ENCODE measurements around the gene RGS6. TPM values are rescaled to one million over a fixed set of nuclear protein-coding genes. Genes with fewer than 3 reads are reported as not detected.

The RGS6 gene
- total RNA-seq, 2 donors from 2014 or later: 0.08 TPM; not detected in 1

GRCh38 chr14:72178517-72178916 is 246.3 kb downstream of the RGS6 start:
- no peaks in the 10 kb centered on the region for H3K4me1 Mint-ChIP-seq (ENCODE audit: low read depth in 2 of 2)
- no peak for DNase-seq (ENCODE audit: low spot score)
- no peaks in the 10 kb centered on the region for H3K9me3 Mint-ChIP-seq
- no peak overlapping the region for H3K27ac Mint-ChIP-seq
- peaks cover 20 to 43% of the 10 kb centered on the region in 2 donors for H3K27me3 Mint-ChIP-seq
- H3K36me3 Mint-ChIP-seq: no peaks in the 10 kb centered on the region
- no peak overlapping the region for H3K4me3 Mint-ChIP-seq
- ATAC-seq: no peak

GRCh38 chr14:72182708-72183432 is 250.6 kb downstream of the RGS6 start:
- DNase-seq (ENCODE audit: low spot score): no peak
- H3K27me3 Mint-ChIP-seq: peaks cover 10 to 27% of the 10 kb centered on the region in 2 donors

GRCh38 chr14:72183631-72184030 is 251.4 kb downstream of the RGS6 start:
- peaks cover 3 to 23% of the 10 kb centered on the region in 2 donors for H3K27me3 Mint-ChIP-seq
- H3K4me3 Mint-ChIP-seq: no peak overlapping the region
- no peaks in the 10 kb centered on the region for H3K9me3 Mint-ChIP-seq
- H3K36me3 Mint-ChIP-seq: no peaks in the 10 kb centered on the region
- DNase-seq (ENCODE audit: low spot score) (no peak), ATAC-seq (no peak)
- no peak overlapping the region for H3K27ac Mint-ChIP-seq
- H3K4me1 Mint-ChIP-seq (ENCODE audit: low read depth in 2 of 2): no peaks in the 10 kb centered on the region

More at GRCh38 chr14:72182708-72183432, 250.6 kb downstream of the RGS6 start:
- no peaks in the 10 kb centered on the region for H3K36me3 Mint-ChIP-seq
- no peaks in the 10 kb centered on the region for H3K4me1 Mint-ChIP-seq (ENCODE audit: low read depth in 2 of 2)
- ATAC-seq: no peak
- H3K4me3 Mint-ChIP-seq: no peak overlapping the region
- H3K9me3 Mint-ChIP-seq: no peaks in the 10 kb centered on the region
- H3K27ac Mint-ChIP-seq: no peak overlapping the region

- no peak overlapping the region for H3K27ac Mint-ChIP-seq
- no peaks in the 10 kb centered on the region for H3K9me3 Mint-ChIP-seq
- H3K36me3 Mint-ChIP-seq: no peaks in the 10 kb centered on the region
- no peak overlapping the region for H3K4me3 Mint-ChIP-seq
- H3K4me1 Mint-ChIP-seq (ENCODE audit: low read depth in 2 of 2): no peaks in the 10 kb centered on the region
- ATAC-seq (no peak), DNase-seq (ENCODE audit: low spot score) (no peak)
- H3K27me3 Mint-ChIP-seq: peaks cover 3 to 12% of the 10 kb centered on the region in 2 donors
Measured at GRCh38 chr14:72186523-72186922, 254.3 kb downstream of the RGS6 start.

- H3K9me3 Mint-ChIP-seq: no peaks in the 10 kb centered on the region
- H3K4me1 Mint-ChIP-seq (ENCODE audit: low read depth in 2 of 2): no peaks in the 10 kb centered on the region
- ATAC-seq (no peak), DNase-seq (ENCODE audit: low spot score) (no peak)
- H3K27ac Mint-ChIP-seq: no peak overlapping the region
- H3K36me3 Mint-ChIP-seq: no peaks in the 10 kb centered on the region
- peaks cover 15 to 30% of the 10 kb centered on the region in 2 donors for H3K27me3 Mint-ChIP-seq
- H3K4me3 Mint-ChIP-seq: no peak overlapping the region
Measured at GRCh38 chr14:72196237-72197015, 264.2 kb downstream of the RGS6 start.

GRCh38 chr14:72201645-72202044 is 269.4 kb downstream of the RGS6 start:
- DNase-seq (ENCODE audit: low spot score) (no peak), ATAC-seq (no peak)
- H3K36me3 Mint-ChIP-seq: no peaks in the 10 kb centered on the region
- H3K27ac Mint-ChIP-seq: no peak overlapping the region
- H3K4me3 Mint-ChIP-seq: no peak overlapping the region
- peaks cover 7 to 25% of the 10 kb centered on the region in 2 donors for H3K27me3 Mint-ChIP-seq
- no peaks in the 10 kb centered on the region for H3K9me3 Mint-ChIP-seq
- no peaks in the 10 kb centered on the region for H3K4me1 Mint-ChIP-seq (ENCODE audit: low read depth in 2 of 2)

GRCh38 chr14:72213424-72213823 is 281.2 kb downstream of the RGS6 start:
- H3K36me3 Mint-ChIP-seq: no peaks in the 10 kb centered on the region
- DNase-seq (ENCODE audit: low spot score): no peak
- H3K4me1 Mint-ChIP-seq (ENCODE audit: low read depth in 2 of 2): no peaks in the 10 kb centered on the region
- H3K27ac Mint-ChIP-seq: no peak overlapping the region
- no peaks in the 10 kb centered on the region for H3K9me3 Mint-ChIP-seq
- no peak for ATAC-seq
- H3K27me3 Mint-ChIP-seq: peaks cover 8 to 23% of the 10 kb centered on the region in 2 donors
- H3K4me3 Mint-ChIP-seq: no peak overlapping the region

GRCh38 chr14:72215080-72215479 is 282.9 kb downstream of the RGS6 start:
- H3K9me3 Mint-ChIP-seq: no peaks in the 10 kb centered on the region
- H3K4me3 Mint-ChIP-seq: no peak overlapping the region
- H3K27me3 Mint-ChIP-seq: peaks cover 8 to 26% of the 10 kb centered on the region in 2 donors
- H3K4me1 Mint-ChIP-seq (ENCODE audit: low read depth in 2 of 2): no peaks in the 10 kb centered on the region
- H3K27ac Mint-ChIP-seq: no peak overlapping the region
- no peak for ATAC-seq
- no peaks in the 10 kb centered on the region for H3K36me3 Mint-ChIP-seq
- no peak for DNase-seq (ENCODE audit: low spot score)

GRCh38 chr14:72217135-72217534 is 284.9 kb downstream of the RGS6 start:
- Mint-ChIP-seq H3K27ac (no peak overlapping the region), H3K36me3 (no peaks in the 10 kb centered on the region), H3K4me1 (ENCODE audit: low read depth in 2 of 2) (no peaks in the 10 kb centered on the region), H3K27me3 (peaks cover 13 to 27% of the 10 kb centered on the region in 2 donors), H3K9me3 (no peaks in the 10 kb centered on the region), H3K4me3 (no peak overlapping the region)
- no peak for ATAC-seq
- no peak for DNase-seq (ENCODE audit: low spot score)

- Mint-ChIP-seq H3K4me1 (ENCODE audit: low read depth in 2 of 2) (no peaks in the 10 kb centered on the region), H3K4me3 (no peak overlapping the region), H3K36me3 (no peaks in the 10 kb centered on the region), H3K9me3 (no peaks in the 10 kb centered on the region), H3K27me3 (peaks cover 16 to 26% of the 10 kb centered on the region in 2 donors), H3K27ac (no peak overlapping the region)
- DNase-seq (ENCODE audit: low spot score): no peak
- ATAC-seq: no peak
Measured at GRCh38 chr14:72222046-72222445, 289.8 kb downstream of the RGS6 start.

- H3K9me3 Mint-ChIP-seq: no peaks in the 10 kb centered on the region
- H3K27ac Mint-ChIP-seq: no peak overlapping the region
- peaks cover 13 to 16% of the 10 kb centered on the region in 2 donors for H3K4me1 Mint-ChIP-seq (ENCODE audit: low read depth in 2 of 2)
- peaks cover 12 to 17% of the 10 kb centered on the region in 2 donors for H3K27me3 Mint-ChIP-seq
- ATAC-seq: no peak
- no peak for DNase-seq (ENCODE audit: low spot score)
- H3K36me3 Mint-ChIP-seq: no peaks in the 10 kb centered on the region
- no peak overlapping the region for H3K4me3 Mint-ChIP-seq
Measured at GRCh38 chr14:72236629-72237028, 304.4 kb downstream of the RGS6 start.

GRCh38 chr14:72237722-72238666 is 305.8 kb downstream of the RGS6 start:
- Mint-ChIP-seq H3K4me1 (ENCODE audit: low read depth in 2 of 2) (peaks cover 13 to 16% of the 10 kb centered on the region in 2 donors), H3K27ac (peak overlapping the region in 1 of 2 donors; percentile 65), H3K36me3 (no peaks in the 10 kb centered on the region), H3K27me3 (peaks cover 7 to 14% of the 10 kb centered on the region in 2 donors), H3K4me3 (no peak overlapping the region), H3K9me3 (no peaks in the 10 kb centered on the region)
- peak in 1 of 2 donors; percentile 80 for ATAC-seq
- no peak for DNase-seq (ENCODE audit: low spot score)

All from natural killer cell treated with Interleukin-12 subunit alpha and Interleukin-12 subunit beta and Interleukin-15 and Interleukin-18, amount 100 ng/mL, for 72 hours (primary cell).